Activated CD8-positive, alpha-beta memory T cell treated with anti-CD3 and anti-CD28 coated beads, Interleukin-2, amount 50 U/mL, for 24 hours (primary cell): ENCODE results near the gene APP.

ENCODE experiments used
- DNase-seq: peaks from one replicate; pipeline ENCODE4 v3.0.0-alpha.2; 2020; ENCODE audit errors: extremely low read depth

Gene APP

DNA sequence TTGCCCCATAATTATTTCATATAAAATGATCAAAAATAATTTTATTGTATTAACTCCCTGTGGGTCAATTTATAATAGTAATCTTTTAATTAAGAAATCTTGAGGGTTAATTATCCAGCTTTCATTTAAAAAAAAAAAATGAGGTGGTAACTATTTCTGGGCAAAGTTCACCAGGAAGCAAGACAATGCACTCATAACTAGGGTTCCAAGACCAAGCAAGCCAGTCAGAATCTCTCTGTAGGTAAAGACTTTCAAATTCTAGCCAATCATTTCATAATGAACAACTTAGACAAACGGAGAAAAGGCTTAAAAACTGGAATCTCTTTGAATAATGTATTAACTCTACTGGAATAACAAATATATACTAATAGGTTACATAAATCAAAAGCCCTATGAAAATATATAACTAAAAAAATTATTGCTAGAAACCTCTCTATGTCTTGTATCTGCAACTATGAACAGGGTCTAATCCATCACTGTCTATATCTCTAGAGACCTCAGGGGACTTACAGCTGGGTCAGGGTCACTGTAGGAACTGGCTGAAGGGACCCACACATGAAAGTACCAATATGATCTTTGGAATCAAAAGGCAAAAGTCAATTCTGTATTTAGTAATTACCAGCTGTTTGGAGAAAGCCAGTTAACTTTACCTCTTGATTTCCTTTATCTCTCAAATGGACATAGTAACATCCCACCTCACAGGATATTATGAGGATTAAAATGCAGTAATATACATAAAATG lies 43.3 kb downstream of the APP start:
- DNase-seq: no peak

DNA sequence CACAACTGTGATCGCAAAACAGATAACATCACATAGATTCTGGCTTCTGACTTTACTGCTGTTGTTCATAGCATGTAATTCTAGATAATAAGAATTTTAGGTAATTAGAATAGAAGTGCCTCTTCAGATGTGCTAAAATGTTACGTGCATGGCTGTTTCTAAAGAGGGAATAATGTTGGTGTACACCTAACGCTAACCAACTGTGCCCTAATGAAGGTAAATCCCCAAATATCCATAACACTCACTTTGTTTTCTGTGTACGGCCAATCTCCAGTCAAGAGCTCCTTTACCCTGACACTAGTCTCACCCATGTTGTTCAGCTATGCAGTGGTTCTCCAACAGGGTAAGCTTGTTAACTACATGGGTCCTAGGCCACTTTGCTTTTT lies 44.4 kb downstream of the APP start:
- DNase-seq: no peak

DNA sequence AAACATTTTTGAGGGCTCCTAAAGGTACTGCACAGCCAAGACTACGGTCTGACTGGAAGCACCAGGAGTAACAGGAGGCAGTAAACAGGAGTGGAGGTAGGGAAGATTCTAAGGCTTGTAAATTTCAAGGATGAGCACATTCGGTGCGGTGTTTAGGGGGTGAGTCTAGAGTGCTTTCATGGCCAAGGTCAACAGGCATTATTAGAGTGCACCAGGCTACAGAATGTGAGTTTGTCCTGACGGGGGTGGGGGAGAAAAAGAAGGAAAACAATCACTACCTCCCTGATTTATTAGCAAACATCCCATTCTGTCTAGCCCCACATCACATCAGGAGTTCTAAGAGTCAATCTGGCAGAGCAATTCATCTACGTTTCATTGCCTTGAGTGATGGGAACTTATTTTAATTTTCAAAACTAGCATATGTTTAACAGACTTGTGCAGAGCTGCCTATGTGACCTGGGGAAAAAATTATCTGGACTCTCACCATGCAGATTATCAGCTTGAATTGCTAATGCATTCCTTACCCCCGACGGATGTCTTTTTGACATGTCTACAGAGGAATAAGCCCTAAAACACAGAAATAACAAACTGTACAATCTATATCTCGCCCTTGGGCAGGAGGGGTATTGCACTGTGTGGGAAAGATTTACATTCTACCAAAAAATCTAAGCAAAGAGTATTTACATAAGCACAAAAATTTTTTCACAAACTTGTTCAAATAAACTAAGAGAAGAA lies 45.0 kb downstream of the APP start:
- DNase-seq: no peak

DNA sequence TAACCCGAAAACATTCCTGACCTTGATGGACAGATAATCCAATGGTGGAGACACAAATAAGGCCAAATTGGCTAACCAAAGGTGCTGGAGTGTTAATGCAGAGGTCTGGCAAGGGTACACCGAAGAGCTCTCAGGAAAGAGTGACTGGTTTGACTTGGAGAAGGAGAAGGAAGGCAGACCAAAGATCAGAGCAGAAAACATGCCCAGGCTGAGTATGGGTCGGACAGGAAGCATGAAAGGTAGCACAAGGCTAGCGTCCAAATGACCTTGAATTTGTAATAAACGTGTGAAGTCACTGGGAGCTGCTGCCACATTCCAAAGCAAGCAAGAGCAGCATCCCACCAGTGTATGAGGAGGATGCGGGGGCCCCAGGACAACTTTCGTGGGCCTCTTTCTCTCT lies 45.7 kb downstream of the APP start:
- no peak for DNase-seq

DNA sequence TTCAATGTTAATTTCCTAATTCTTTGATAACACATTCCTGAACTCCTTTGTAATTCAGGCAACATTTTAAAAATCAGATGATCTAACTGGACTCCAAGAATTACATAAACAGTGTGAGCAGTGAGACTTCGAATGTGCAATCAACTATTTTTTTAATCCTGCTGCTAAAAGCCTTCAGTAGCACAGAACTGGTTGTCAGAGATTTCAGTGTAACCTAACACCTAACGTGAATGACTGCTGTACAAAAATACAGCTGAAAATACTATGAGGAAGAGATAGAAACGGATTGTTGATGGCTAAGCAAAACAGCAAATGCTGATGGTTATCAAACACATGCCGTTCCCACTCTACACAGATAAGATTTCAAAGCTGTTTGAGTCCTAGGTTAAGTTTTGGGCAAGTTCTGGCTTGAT lies 46.1 kb downstream of the APP start:
- DNase-seq: no peak

DNA sequence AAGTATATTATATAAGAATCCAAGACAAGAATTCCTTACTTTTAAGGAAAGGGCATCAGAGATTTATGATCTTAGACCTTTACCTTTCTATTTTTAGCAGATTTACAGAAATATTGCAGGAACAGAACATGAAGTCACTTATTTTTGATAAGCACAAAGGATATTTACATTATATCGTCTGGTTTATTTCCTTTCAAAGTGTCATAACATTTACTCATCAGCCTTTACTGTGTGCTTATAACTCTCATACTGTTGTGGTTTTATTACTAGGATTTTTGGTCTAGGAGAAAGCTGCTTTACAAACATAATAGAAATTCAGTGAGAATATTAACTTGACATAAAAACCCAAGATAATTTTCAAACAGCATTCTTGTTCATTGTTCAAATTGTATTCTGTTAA lies 47.6 kb downstream of the APP start:
- DNase-seq: no peak

DNA sequence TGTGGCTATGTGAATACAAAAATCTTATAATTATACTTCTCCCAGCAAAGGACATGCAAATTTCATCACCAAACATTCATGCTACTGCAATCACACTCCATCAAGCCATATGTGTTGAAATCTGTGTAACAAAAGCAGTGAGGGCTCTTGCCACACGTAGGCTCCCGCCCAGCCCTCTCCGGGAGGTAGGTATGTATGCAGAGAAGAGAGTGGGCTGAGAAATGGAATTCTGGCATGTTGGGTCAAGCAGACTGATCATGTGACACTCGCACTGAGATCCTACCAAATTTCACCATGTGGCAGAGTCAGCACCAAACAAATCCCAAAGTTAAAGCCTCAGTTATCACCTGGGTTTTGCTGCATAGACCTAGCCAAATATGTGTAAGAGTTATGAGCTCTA lies 49.7 kb downstream of the APP start:
- no peak for DNase-seq

DNA sequence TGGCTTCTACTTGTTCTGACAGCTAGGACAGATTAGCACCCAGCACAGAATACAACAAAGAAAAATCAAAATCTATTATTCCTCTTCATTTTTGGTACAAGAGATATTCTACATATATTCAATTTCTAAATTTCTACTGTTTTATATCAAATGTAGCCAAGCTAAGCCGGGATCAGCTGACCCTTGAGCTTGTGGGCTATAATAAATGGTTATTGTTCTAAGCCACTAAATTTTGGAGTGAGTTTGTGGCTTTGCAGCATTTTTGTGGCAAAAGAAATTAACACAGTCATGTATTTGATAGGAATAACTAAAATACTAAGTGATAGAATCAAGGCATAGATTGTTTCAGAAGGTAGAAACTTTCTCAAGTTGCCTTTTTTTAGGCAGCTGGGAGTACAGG lies 50.7 kb downstream of the APP start:
- no peak for DNase-seq

DNA sequence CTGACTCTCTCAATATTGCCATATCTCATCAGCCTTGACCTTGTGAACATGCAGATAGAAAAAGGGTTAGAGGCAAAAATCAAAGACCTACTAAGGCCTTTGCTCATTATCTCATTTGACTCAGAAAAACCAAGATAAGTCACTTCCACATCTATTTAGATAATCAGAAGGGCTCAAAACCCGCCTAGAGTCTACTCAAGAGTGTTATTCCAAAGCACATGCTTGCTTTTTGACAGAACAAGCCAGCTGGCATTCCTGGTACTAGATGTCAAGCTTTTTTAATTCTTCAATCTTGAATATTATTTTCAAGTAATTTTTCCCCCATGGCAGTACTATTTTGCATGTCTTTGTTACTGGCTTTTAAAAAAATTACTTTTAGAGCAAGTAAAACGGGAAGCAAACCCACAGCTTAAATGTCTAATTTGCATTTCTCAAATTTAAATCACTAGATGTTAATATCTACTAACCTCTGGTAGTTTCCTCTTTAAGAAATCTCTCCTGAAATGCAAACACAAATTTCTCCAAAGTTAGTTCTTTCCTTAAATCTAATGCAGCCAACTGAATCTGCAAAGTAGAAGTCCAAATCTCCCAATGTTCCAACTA lies 51.5 kb downstream of the APP start:
- DNase-seq: no peak

DNA sequence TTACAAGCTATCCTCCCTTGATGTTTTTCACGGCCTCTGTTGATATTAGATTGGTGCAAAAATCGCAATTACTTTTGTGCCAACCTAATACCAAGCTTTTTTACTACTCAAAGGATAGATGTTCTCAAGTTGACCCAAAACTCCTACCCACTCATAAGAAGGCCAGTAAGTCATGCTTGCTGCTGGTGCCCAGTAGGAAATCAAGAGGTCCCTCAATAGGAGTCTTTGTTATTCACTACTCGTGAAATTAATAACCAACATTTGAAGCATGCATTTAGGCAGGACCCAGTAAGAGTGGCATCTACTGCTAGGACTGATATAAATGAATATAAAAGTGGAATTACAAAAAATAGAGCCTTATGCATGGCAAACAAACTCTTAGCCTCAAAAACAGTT lies 52.6 kb downstream of the APP start:
- DNase-seq: no peak

DNA sequence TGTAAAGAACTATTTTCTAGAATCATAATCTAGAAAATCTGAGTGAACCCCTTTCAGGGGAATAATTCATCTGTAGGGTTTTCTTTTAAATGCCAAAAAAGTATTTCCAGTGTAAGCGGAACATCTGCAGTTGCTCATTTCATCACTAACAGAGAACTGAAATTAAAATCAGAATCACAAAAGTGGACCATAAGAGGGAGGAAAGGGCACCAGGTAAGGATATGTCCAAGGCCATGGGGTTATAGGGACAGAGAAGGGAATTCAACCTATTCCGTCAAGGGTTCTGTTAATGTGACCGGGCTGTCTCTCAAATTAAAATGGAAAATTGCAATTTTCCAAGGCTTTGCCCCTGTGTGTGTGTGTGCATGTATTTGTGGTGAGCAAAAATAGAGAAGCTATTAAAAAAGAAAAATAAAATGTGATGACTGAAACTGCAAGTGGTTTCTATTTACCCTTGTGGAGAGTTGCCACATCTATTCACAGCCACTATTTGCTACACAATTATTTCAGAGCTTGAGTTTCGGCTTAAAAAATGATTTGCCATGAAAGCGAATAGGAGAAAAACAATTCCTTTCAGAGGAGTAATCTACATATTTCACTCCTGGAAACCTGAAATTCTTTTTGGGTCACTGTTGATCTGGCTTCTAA lies 53.1 kb downstream of the APP start:
- no peak for DNase-seq

DNA sequence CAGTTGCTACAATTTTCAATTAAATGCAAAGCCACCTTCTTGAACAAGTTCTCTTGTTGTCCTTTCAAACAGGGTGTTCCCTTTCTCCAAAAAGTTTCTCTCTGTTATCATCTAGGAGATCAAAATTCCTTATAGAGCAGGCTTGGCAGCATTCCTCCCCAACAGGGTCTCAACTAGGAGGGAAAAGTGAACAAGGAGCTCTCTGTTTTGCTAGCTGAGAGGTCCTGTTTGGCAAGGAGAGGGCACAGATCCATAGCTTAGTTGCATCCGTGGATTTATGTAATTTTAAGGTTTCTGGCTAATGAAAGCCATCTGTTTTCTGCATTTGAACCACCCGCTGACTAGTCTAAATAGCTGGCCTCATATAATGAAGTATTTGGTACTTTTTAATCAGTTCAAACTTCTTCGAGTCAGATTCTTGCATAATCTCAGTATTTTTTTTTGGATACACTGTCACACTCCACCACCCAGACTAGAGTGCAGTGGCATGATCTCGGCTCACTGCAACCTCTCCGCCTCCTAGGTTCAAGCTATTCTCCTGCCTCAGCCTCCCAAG lies 54.0 kb downstream of the APP start:
- DNase-seq: no peak

DNA sequence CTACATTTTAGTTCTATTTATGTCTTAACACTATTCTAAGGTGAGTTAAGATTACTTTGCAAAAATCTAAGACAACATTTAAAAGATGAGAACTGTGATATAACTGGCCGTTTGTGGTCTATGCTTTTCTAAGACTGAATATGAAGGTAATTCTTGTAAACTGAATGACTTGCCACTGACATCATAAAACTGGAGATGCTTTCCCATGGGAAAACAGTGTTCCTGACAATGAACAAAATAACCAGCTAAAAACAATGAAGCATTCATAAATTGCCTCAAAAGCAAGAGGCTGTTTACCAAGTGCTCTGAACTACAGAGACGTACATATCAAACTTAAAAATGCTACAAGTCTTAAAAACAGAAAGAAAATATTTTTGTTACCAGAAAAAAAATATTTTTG lies 54.7 kb downstream of the APP start:
- no peak for DNase-seq

DNA sequence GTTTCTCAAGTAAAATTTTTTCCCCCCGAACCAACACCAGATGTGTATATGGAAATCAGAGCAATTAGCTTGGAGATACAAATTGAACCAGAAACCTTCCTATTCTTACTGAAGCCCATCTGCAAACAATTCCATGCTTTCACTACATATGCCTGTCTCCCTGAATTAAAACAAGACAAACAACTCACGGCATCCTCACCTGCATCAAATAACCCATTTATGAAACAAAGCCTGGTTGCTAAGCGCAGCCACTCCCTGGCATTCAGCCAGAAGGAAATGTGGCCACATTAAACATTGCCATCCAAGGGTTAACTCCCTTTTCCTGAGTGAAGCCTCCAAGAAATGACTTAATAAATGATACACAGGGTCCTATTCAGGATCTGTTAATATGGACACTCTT lies 55.3 kb downstream of the APP start:
- no peak for DNase-seq

DNA sequence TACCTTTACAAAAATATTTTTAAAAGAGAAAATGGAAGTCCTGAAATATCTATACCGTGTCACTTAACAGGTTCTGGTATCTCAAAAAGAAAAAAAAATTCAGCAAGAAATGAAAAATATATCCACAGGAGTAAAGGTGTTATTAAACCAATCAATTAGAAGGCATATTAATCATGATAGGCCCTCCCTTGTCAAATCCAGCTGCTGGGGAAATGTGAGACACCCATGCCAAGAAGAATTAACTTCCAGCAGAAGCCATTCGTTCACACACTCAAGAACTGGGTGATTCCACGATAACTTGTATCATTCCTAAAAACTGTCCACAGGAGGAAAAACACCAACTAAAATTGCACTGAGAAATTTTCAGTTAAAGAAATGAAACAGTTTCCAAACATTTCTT lies 57.6 kb downstream of the APP start:
- DNase-seq: no peak

DNA sequence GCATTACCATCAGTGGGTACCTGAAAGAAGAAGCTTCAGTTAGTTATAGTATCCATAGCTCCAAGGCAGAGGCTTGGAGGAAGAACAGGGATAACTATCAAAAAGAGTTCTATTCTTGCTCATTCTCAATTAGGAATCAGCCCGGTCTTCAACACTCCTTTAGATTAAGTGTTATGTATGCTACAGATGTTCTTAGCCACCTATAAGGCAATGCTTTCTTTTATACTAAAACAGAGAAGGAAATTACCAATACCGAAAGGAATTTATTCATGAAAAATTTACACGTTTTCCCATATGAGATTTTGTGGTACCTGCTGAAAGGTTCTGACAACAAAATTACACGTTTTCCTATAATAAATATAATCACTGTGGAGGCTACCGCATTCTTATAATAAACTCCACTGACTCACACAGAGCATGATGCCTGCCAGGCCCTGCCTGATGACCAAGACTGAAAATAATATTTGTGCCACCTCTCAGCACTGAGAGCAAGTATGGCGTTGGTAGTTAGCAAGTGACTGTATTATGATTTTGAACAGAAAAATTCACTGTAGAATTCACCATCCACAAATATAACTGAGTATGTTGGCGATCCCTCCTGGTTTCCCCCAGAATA lies 58.3 kb downstream of the APP start:
- no peak for DNase-seq

DNA sequence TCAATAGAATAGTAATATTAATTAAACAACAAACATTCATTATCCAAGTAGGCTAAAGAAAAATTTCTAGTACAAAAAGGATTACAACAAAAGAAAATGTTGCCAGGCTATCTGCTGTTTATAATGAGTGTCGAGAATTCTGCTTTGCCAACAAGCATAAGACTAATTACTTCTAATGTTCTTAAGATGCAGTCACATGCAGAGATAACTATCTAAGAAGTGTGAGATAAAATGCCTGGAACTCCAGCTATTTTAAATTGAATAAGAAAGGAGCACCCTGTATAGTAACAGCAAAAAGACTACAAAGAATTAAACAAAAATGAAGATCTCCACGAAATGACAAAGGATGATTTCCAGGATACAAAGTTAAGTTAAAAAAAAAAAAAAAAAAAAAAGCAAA lies 59.9 kb downstream of the APP start:
- no peak for DNase-seq

DNA sequence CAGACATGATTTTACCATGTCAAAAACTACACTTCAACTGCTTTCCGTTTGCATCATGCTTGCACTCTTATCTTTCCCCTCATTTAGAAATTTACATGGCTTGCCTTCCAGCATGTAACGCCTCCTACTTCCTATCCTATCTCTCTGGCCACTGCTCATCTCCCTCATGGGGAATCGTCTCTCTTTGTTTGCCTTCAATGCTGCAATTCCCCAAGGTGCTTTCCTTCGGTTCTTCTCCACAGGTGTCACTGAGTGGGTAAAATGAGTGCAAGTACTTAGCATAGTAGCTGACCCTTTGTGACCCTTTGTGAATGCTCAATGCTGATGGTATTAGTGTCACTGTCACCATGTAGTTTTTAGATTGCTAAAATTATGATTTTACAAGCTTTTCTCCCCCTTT lies 63.1 kb downstream of the APP start:
- DNase-seq: no peak

DNA sequence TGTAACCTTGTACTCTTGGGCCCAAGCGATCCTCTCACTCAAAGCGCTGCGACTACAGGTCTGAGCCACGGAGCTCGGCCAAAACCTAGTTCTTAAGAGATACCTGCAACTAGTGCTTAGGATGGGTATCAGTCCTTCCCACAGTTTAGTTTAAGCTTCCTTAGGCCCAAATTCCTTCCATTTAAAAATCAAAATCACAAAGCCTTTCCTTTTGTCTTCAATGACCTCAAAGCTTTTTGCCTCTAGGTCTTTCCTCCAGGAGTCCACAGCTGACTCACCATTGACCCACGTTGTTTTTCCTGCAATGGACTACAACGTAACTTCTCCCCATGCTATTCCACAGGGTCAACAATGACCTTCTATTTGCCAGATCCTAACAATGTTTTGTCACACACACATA lies 64.0 kb downstream of the APP start:
- no peak for DNase-seq

DNA sequence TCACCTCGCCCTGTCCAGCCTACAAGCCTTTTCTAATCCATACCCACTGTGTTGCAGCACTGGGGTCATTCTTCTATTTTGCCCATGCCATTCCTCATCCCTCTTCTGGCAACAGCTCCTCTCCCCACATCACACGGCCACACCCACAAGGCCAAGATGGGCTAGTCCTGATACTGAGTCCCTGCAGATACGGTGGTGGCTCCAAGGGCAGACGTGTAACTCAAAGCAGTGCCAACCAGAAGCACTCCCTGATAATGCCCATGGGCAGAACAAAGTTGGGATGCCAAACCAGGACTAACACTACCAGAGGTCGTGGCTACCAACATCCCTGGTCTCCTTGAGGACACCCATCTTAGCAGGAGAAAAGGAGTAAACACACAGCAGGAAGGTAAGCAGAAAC lies 64.8 kb downstream of the APP start:
- DNase-seq: no peak

DNA sequence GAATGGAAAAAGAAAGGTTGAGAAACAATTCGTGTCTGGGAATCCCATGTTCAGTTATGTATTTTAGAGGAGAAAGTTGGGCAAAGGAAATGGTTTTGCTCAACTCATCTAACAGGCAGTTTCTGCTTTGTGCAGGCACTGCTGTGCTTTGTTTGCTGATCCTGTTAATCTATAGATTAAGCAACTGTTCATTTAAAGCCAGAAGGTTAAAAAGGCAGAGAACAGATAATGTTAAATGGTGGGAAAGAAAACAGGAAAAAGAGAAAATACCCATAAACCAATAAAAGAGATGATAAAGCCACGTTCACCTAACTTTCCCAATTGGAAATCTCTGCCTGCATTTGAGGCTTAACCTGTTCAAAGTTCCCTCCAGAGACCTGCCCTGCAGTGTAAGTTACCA lies 70.0 kb downstream of the APP start:
- no peak for DNase-seq

DNA sequence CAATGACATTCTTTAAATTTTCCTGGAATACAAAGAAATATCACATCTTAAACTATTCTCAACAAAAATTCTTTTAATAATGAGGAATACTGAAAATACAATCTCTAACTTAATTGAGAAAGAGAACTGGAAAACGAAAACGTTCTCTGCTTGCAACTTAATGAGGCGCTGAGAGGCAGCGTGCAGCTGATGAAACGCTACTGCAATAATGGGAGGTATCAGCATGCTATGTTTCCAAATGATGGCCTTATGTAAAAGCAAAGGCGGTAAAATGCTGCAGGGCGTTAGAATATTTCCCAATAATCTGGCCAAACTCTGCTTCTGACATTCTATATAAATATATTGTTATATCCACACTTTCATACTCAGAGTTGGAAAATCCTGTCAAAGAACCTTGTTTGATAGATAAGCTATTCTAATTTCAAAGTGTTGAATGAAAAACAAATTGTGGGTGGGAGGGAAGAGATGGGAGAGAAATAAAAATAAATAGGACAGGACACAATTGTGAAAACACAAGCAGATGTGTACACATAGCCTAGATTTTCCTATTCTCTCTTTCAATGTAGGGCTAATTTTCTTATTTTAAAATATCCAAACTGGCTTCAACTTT lies 70.9 kb downstream of the APP start:
- DNase-seq: no peak
